Measurements from ENCODE around the gene ASIC4. TPM values are rescaled to one million over a fixed set of nuclear protein-coding genes. Genes with fewer than 3 reads are reported as not detected.

The ASIC4 gene
- total RNA-seq, 1 donor from 2014 or later: 0.15 TPM

- no peak overlapping the region for H3K4me3 Mint-ChIP-seq (ENCODE audit: unreplicated experiment)
- no peaks in the 10 kb centered on the region for H3K9me3 Mint-ChIP-seq (ENCODE audit: low read depth)
- H3K27ac Mint-ChIP-seq (ENCODE audit: unreplicated experiment): no peak overlapping the region
- peaks cover 19% of the 10 kb centered on the region for H3K4me1 Mint-ChIP-seq (ENCODE audit: low read depth)
- no peak for DNase-seq (ENCODE audit: low spot score)
- no peaks in the 10 kb centered on the region for H3K36me3 Mint-ChIP-seq (ENCODE audit: low read depth)
- no peaks in the 10 kb centered on the region for H3K27me3 Mint-ChIP-seq (ENCODE audit: low read depth)
- TF ChIP-seq CTCF (IDR thresholded peaks at IDR 0.05): no peak
Observed at GRCh38 chr2:219576505-219577388, 62.5 kb downstream of the ASIC4 start.

GRCh38 chr2:219578811-219579613 lies 64.7 kb downstream of the ASIC4 start:
- DNase-seq (ENCODE audit: low spot score): no peak
- H3K4me1 Mint-ChIP-seq (ENCODE audit: low read depth): peaks cover 16% of the 10 kb centered on the region
- no peak for TF ChIP-seq CTCF (IDR thresholded peaks at IDR 0.05)
- H3K9me3 Mint-ChIP-seq (ENCODE audit: low read depth): no peaks in the 10 kb centered on the region
- H3K27ac Mint-ChIP-seq (ENCODE audit: unreplicated experiment): peak overlapping the region; percentile 63
- H3K36me3 Mint-ChIP-seq (ENCODE audit: low read depth): no peaks in the 10 kb centered on the region
- no peaks in the 10 kb centered on the region for H3K27me3 Mint-ChIP-seq (ENCODE audit: low read depth)
- H3K4me3 Mint-ChIP-seq (ENCODE audit: unreplicated experiment): no peak overlapping the region

DNA sequence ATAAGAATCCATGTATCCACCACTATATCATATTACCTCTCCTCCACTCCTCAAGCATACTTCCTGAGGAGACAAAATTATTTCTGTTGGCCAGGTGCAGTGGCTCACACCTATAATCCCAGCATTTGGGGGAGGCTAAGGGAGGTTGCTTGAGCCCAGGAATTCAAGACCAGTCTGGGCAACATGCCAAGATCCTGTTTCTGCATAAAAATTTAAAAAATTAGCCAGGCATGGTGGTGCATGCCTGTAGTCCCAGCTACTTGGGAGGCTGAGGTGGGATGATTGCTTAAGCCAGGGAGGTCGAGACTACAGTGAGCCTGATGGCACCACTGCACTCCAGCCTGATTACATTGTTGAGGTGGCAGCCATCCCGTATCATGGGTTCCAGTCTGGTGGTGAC lies 67.1 kb downstream of the ASIC4 start:
- H3K4me3 Mint-ChIP-seq (ENCODE audit: unreplicated experiment): no peak overlapping the region
- H3K9me3 Mint-ChIP-seq (ENCODE audit: low read depth): no peaks in the 10 kb centered on the region
- TF ChIP-seq CTCF (IDR thresholded peaks at IDR 0.05): no peak
- H3K27ac Mint-ChIP-seq (ENCODE audit: unreplicated experiment): no peak overlapping the region
- H3K4me1 Mint-ChIP-seq (ENCODE audit: low read depth): peaks cover 16% of the 10 kb centered on the region
- DNase-seq (ENCODE audit: low spot score): no peak
- H3K36me3 Mint-ChIP-seq (ENCODE audit: low read depth): no peaks in the 10 kb centered on the region
- H3K27me3 Mint-ChIP-seq (ENCODE audit: low read depth): no peaks in the 10 kb centered on the region

Small RNA genes within 50 kb of the gene (microRNA-seq; reads per million reads assigned to microRNA genes)
- not detected for gene MIR3132 (ENCODE audit: borderline number of aligned reads)

Other genes starting within 250 kb of the ASIC4 start
- 50.7 to 55.6 TPM (median 55.0 TPM) in 3 replicates for gene DNAJB2, start 235.1 kb upstream of the ASIC4 start, total RNA-seq
- gene PTPRN, start 205.1 kb upstream of the ASIC4 start, total RNA-seq: 0.67 to 0.87 TPM (median 0.80 TPM) in 3 replicates
- not detected in 3 replicates for gene RESP18, start 181.7 kb upstream of the ASIC4 start, total RNA-seq
- 42.3 to 47.9 TPM (median 43.5 TPM) in 3 replicates for gene DNPEP, start 126.6 kb upstream of the ASIC4 start, total RNA-seq
- gene DES, start 96.1 kb upstream of the ASIC4 start, total RNA-seq: 0.70 to 19.8 TPM (median 15.5 TPM) in 3 replicates
- 62.9 to 94.9 TPM (median 89.7 TPM) in 3 replicates for gene SPEG, start 79.6 kb upstream of the ASIC4 start, total RNA-seq
- gene GMPPA, start 15.6 kb upstream of the ASIC4 start, total RNA-seq: 60.9 to 72.4 TPM (median 62.1 TPM) in 3 replicates
- 273 to 276 TPM (median 273 TPM) in 3 replicates for gene CHPF, start 29.3 kb downstream of the ASIC4 start, total RNA-seq
- 3.6 to 6.1 TPM (median 4.8 TPM) in 3 replicates for gene TMEM198, start 29.5 kb downstream of the ASIC4 start, total RNA-seq
- gene OBSL1, start 57.1 kb downstream of the ASIC4 start, total RNA-seq: 103 to 143 TPM (median 111 TPM) in 3 replicates
- 1.0 to 2.7 TPM (median 1.7 TPM) in 3 replicates for gene INHA, start 57.8 kb downstream of the ASIC4 start, total RNA-seq
- 25.5 to 31.9 TPM (median 28.5 TPM) in 3 replicates for gene STK11IP, start 83.4 kb downstream of the ASIC4 start, total RNA-seq
- gene SLC4A3, start 113.1 kb downstream of the ASIC4 start, total RNA-seq: 9.7 to 17.2 TPM (median 17.2 TPM) in 3 replicates

Measured in chondrocyte (in vitro differentiated cells).